Ishikawa (cell line): Measurements from ENCODE around the gene KCNG2.

Source experiments
- CEBPB ChIP-seq: IDR thresholded peaks from 2 replicates; pipeline ENCODE4 v1.6.1; 2012
- CREB1 ChIP-seq: IDR thresholded peaks from 2 replicates; pipeline ENCODE4 v1.6.1; 2012; ENCODE audit warnings: low read depth
- EGR1 ChIP-seq: IDR thresholded peaks from 2 replicates; pipeline ENCODE4 v1.6.1; 2012
- EP300 ChIP-seq: IDR thresholded peaks from 2 replicates; pipeline ENCODE4 v1.6.1; 2012; ENCODE audit warnings: borderline replicate concordance
- FOXM1 ChIP-seq: IDR thresholded peaks from 2 replicates; pipeline ENCODE4 v1.6.1; 2012; ENCODE audit warnings: low read depth, borderline replicate concordance
- MAX ChIP-seq: IDR thresholded peaks from 2 replicates; pipeline ENCODE4 v1.6.1; 2012
- NFIC ChIP-seq: IDR thresholded peaks from 2 replicates; pipeline ENCODE4 v1.6.1; 2012
- RAD21 ChIP-seq: IDR thresholded peaks from 2 replicates; pipeline ENCODE4 v1.6.1; 2012; ENCODE audit warnings: low read depth
- REST ChIP-seq: IDR thresholded peaks from 2 replicates; pipeline ENCODE4 v1.6.1; 2012; ENCODE audit warnings: low read depth, mild to moderate bottlenecking
- TAF1 ChIP-seq: IDR thresholded peaks from 2 replicates; pipeline ENCODE4 v1.6.1; 2012; ENCODE audit warnings: low read depth, mild to moderate bottlenecking
- TCF12 ChIP-seq: IDR thresholded peaks from 2 replicates; pipeline ENCODE4 v1.6.1; 2012; ENCODE audit warnings: low read depth
- TEAD4 ChIP-seq: IDR thresholded peaks from 2 replicates; pipeline ENCODE4 v1.6.1; 2012
- USF1 ChIP-seq: IDR thresholded peaks from 2 replicates; pipeline ENCODE4 v1.6.1; 2012
- YY1 ChIP-seq: IDR thresholded peaks from 2 replicates; pipeline ENCODE4 v1.6.1; 2012; ENCODE audit warnings: low read depth
- ZBTB7A ChIP-seq: IDR thresholded peaks from 2 replicates; pipeline ENCODE4 v1.6.1; 2012; ENCODE audit warnings: low read depth

The KCNG2 gene

GRCh38 chr18:79849328-79850207 lies 51.8 kb downstream of the KCNG2 start:
- TF ChIP-seq REST (no peak), USF1 (no peak), FOXM1 (no peak), ZBTB7A (no peak), EP300 (no peak), TEAD4 (no peak), MAX (no peak), TAF1 (no peak)

- TF ChIP-seq YY1 (no peak), MAX (no peak), ZBTB7A (no peak), TEAD4 (no peak), TCF12 (no peak), USF1 (no peak), TAF1 (no peak), REST (no peak), CREB1 (no peak), EP300 (no peak), RAD21 (no peak), FOXM1 (no peak), EGR1 (no peak), NFIC (no peak), CEBPB (no peak)
These were observed 53.0 kb downstream of the KCNG2 start for GRCh38 chr18:79850731-79851130.

- no peak for TF ChIP-seq FOXM1
- no peak for TF ChIP-seq TEAD4
- no peak for TF ChIP-seq YY1
- TF ChIP-seq ZBTB7A, result no peak
- no peak for TF ChIP-seq RAD21
- no peak for TF ChIP-seq EP300
- no peak for TF ChIP-seq NFIC
- TF ChIP-seq TCF12, result no peak
- no peak for TF ChIP-seq CREB1
- no peak for TF ChIP-seq CEBPB
- TF ChIP-seq REST, result no peak
- TF ChIP-seq MAX, result no peak
These were observed 53.8 kb downstream of the KCNG2 start for GRCh38 chr18:79851489-79851888.

GRCh38 chr18:79851950-79852349 lies 54.2 kb downstream of the KCNG2 start:
- no peak for TF ChIP-seq CEBPB
- TF ChIP-seq ZBTB7A, result no peak
